Measurements from ENCODE around the gene DNAJC16.

The DNAJC16 gene

GRCh38 chr1:15557008-15557407 is 30.4 kb downstream of the DNAJC16 start:
- Mint-ChIP-seq H3K9me3 (no peaks in the 10 kb centered on the region), H3K36me3 (ENCODE audit: low read depth) (peaks cover 24% of the 10 kb centered on the region), H3K4me1 (no peaks in the 10 kb centered on the region), H3K4me3 (no peak overlapping the region), H3K27me3 (ENCODE audit: low read depth, poor library complexity) (no peaks in the 10 kb centered on the region), H3K27ac (no peak overlapping the region)
- no peak for TF ChIP-seq CTCF (IDR thresholded peaks at IDR 0.05)
- no peak for DNase-seq

- Mint-ChIP-seq H3K27me3 (ENCODE audit: low read depth, poor library complexity) (no peaks in the 10 kb centered on the region), H3K4me3 (no peak overlapping the region), H3K9me3 (no peaks in the 10 kb centered on the region), H3K4me1 (no peaks in the 10 kb centered on the region), H3K36me3 (ENCODE audit: low read depth) (peaks cover 30% of the 10 kb centered on the region), H3K27ac (no peak overlapping the region)
- no peak for TF ChIP-seq CTCF (IDR thresholded peaks at IDR 0.05)
- no peak for DNase-seq
Measured at GRCh38 chr1:15557594-15557993, 30.9 kb downstream of the DNAJC16 start.

GRCh38 chr1:15558516-15558915 is 31.9 kb downstream of the DNAJC16 start:
- Mint-ChIP-seq H3K27ac (peak overlapping the region; percentile 84), H3K27me3 (ENCODE audit: low read depth, poor library complexity) (no peaks in the 10 kb centered on the region), H3K4me3 (no peak overlapping the region), H3K36me3 (ENCODE audit: low read depth) (peaks cover 30% of the 10 kb centered on the region), H3K9me3 (no peaks in the 10 kb centered on the region), H3K4me1 (no peaks in the 10 kb centered on the region)
- DNase-seq = no peak
- no peak for TF ChIP-seq CTCF (IDR thresholded peaks at IDR 0.05)

- H3K27ac Mint-ChIP-seq = peak overlapping the region; percentile 84
- no peak for TF ChIP-seq CTCF (IDR thresholded peaks at IDR 0.05)
Measured at GRCh38 chr1:15559189-15559810, 32.7 kb downstream of the DNAJC16 start.

GRCh38 chr1:15568387-15569073 is 41.9 kb downstream of the DNAJC16 start:
- no peak for TF ChIP-seq CTCF (IDR thresholded peaks at IDR 0.05)
- no peak for DNase-seq
- no peak overlapping the region for H3K27ac Mint-ChIP-seq
- H3K4me1 Mint-ChIP-seq = peaks cover 17% of the 10 kb centered on the region
- no peaks in the 10 kb centered on the region for H3K9me3 Mint-ChIP-seq
- H3K36me3 Mint-ChIP-seq (ENCODE audit: low read depth) = peaks cover 62% of the 10 kb centered on the region
- no peak overlapping the region for H3K4me3 Mint-ChIP-seq
- H3K27me3 Mint-ChIP-seq (ENCODE audit: low read depth, poor library complexity) = no peaks in the 10 kb centered on the region

More at GRCh38 chr1:15559189-15559810, 32.7 kb downstream of the DNAJC16 start:
- DNase-seq = no peak
- Mint-ChIP-seq H3K4me3 (no peak overlapping the region), H3K4me1 (peaks cover 5% of the 10 kb centered on the region), H3K36me3 (ENCODE audit: low read depth) (peaks cover 37% of the 10 kb centered on the region), H3K27me3 (ENCODE audit: low read depth, poor library complexity) (no peaks in the 10 kb centered on the region), H3K9me3 (no peaks in the 10 kb centered on the region)

- Mint-ChIP-seq H3K4me3 (no peak overlapping the region), H3K36me3 (ENCODE audit: low read depth) (peaks cover 53% of the 10 kb centered on the region), H3K9me3 (no peaks in the 10 kb centered on the region), H3K4me1 (peaks cover 12% of the 10 kb centered on the region), H3K27me3 (ENCODE audit: low read depth, poor library complexity) (no peaks in the 10 kb centered on the region), H3K27ac (no peak overlapping the region)
- no peak for DNase-seq
- TF ChIP-seq CTCF (IDR thresholded peaks at IDR 0.05) = no peak
Measured at GRCh38 chr1:15570861-15571260, 44.2 kb downstream of the DNAJC16 start.
